Stomach (tissue), 19 donors: ENCODE data around the gene MTHFD1. TPM values are rescaled to one million over a fixed set of nuclear protein-coding genes. Genes with fewer than 3 reads are reported as not detected.
A peak's percentile ranks its signal among the peaks of the same experiment; 100 is the strongest.

Experiments
- DNase-seq, 2 donors: peaks; one replicate each; pipeline versions ENCODE4 v3.0.0 to v3.0.0-alpha.2; 2013 to 2019
- H3K27ac ChIP-seq, 5 donors: fragments of 200-600 bp in 4 of 5; sonication (generic) in 4 of 5; one replicate each; pipeline ENCODE4 v1.5.1; 2013 to 2019; ENCODE audit warnings: mild to moderate bottlenecking in 1 of 5, moderate library complexity in 1 of 5
- H3K27me3 ChIP-seq, 3 donors: fragments of 200-600 bp; sonication (generic); one replicate each; pipeline ENCODE4 v1.5.1; 2017 to 2019; ENCODE audit warnings: mixed run types in 1 of 3
- H3K36me3 ChIP-seq, 4 donors: fragments of 200-600 bp; sonication (generic); 1 replicate in 3 of 4; 2 replicates in 1 of 4; pipeline ENCODE4 v1.5.1; 2016 to 2019
- H3K4me1 ChIP-seq, 4 donors: fragments of 200-600 bp; sonication (generic); one replicate each; pipeline ENCODE4 v1.5.1; 2016 to 2019
- H3K4me3 ChIP-seq, 4 donors: fragments of 200-600 bp; sonication (generic) in 3 of 4; one replicate each; pipeline ENCODE4 v1.5.1; 2016 to 2019; ENCODE audit warnings: mild to moderate bottlenecking in 1 of 4
- H3K9me3 ChIP-seq, 4 donors: fragments of 200-600 bp; sonication (generic); one replicate each; pipeline ENCODE4 v1.5.1; 2016 to 2019
- CTCF ChIP-seq, 7 experiments: fragments of 450-650 bp in 4 of 7; fragments of 200-600 bp in 3 of 7; sonication (generic) in 3 of 7; IDR thresholded peaks; one replicate each; pipeline ENCODE4 v1.5.1; 2016 to 2019; ENCODE audit warnings: antibody characterized with exemption in 7 of 7, control low read depth in 2 of 7, mild to moderate bottlenecking in 1 of 7
- EP300 ChIP-seq: sonication (generic); formaldehyde crosslinking; IDR thresholded peaks from one replicate; pipeline ENCODE4 v1.6.1; 2017; ENCODE audit warnings: antibody characterized with exemption
- POLR2A ChIP-seq, 4 donors: fragments of 450-650 bp; IDR thresholded peaks; one replicate each; pipeline ENCODE4 v1.6.1; 2016; ENCODE audit warnings: antibody characterized with exemption in 4 of 4, control low read depth in 2 of 4, mild to moderate bottlenecking in 1 of 4, moderate library complexity in 1 of 4
- POLR2AphosphoS5 ChIP-seq, 3 donors: sonication (generic); formaldehyde crosslinking; IDR thresholded peaks; one replicate each; pipeline ENCODE4 v1.6.1; 2016; ENCODE audit warnings: antibody characterized with exemption in 3 of 3
- WGBS, 5 donors: extraction: QIAGEN DNeasy Blood & Tissue Kit in 3 of 5; methylation state at CpG; one replicate each; pipeline versions ENCODE4 v1.1.5 to v1.1.7; 2013 to 2018; 5-methylcytosine and 5-hydroxymethylcytosine counted together
- intact Hi-C: fragments of 100-400 bp; cut with DNase I; formaldehyde crosslinking; loops from one replicate; pipeline ENCODE4 v1.15.1; 2023; ENCODE audit warnings: low total_unique reads
- long read RNA-seq, 10 donors: transcript quantifications; one replicate each; lab custom pipeline, GENCODE V29; 2026
- polyA plus RNA-seq, 3 donors: library from polyadenylated mRNA; stranded (reverse); fragments of 200-250 nt; gene quantifications; one replicate each; pipeline ENCODE4 v1.2.3, GENCODE V29; 2013
- total RNA-seq, 5 donors: library from RNA; depleted of rRNA; stranded (reverse); fragments of >200 nt; gene quantifications; one replicate each; pipeline versions ENCODE4 v1.1.0 to v1.2.3, GENCODE V29; 2014 to 2016
- donor health status: healthy with polysubstance abuse.
- donor health status: Bipolar disorder and iron deficiency.
- donor health status: healthy.

The MTHFD1 gene
- total RNA-seq: 10 to 100 TPM in 4 of 5 donors, 1 to 10 TPM in 1; 8.4 to 42.0 (median 31.9) TPM
- 10 to 100 TPM; 13.3 to 29.7 (median 19.5) TPM for polyA plus RNA-seq
- long read RNA-seq, donor 1: 0 reads
- long read RNA-seq, donor 2, partial matches to known transcripts: 0 of 1 reads
- long read RNA-seq, donor 2, other reads (novel, unspliced or antisense): 0 of 1 reads
- long read RNA-seq, donor 3, partial matches to known transcripts: 0 of 5 reads
- long read RNA-seq, donor 3, other reads (novel, unspliced or antisense): 0 of 5 reads
- long read RNA-seq, donor 4, partial matches to known transcripts: 0 of 1 reads
- long read RNA-seq, donor 4, other reads (novel, unspliced or antisense): 0 of 1 reads
- long read RNA-seq, donor 5, partial matches to known transcripts: 0 of 2 reads
- long read RNA-seq, donor 5, other reads (novel, unspliced or antisense): 0 of 2 reads
- long read RNA-seq, donor 6, transcript MTHFD1-201 (28 exons, 3,136 nt): major isoform, 9 of 23 reads
- long read RNA-seq, donor 6, partial matches to known transcripts: 12 of 23 reads
- long read RNA-seq, donor 6, other reads (novel, unspliced or antisense): 0 of 23 reads
- long read RNA-seq, donor 7, partial matches to known transcripts: 0 of 3 reads
- long read RNA-seq, donor 7, other reads (novel, unspliced or antisense): 0 of 3 reads
- long read RNA-seq, donor 8, transcript MTHFD1-201 (28 exons, 3,136 nt): major isoform, 5 of 7 reads
- long read RNA-seq, donor 8, partial matches to known transcripts: 0 of 7 reads
- long read RNA-seq, donor 8, other reads (novel, unspliced or antisense): 0 of 7 reads
- long read RNA-seq, donor 9, partial matches to known transcripts: 0 of 5 reads
- long read RNA-seq, donor 9, other reads (novel, unspliced or antisense): 0 of 5 reads
- long read RNA-seq, donor 10, partial matches to known transcripts: 0 of 1 reads
- long read RNA-seq, donor 10, other reads (novel, unspliced or antisense): 0 of 1 reads

- 0 to 1% (median 0%) methylated on average over 38 to 58 of the region's 58 CpGs for WGBS, 5 donors
- TF ChIP-seq CTCF (IDR thresholded peaks at IDR 0.05): no peak
- no peak for TF ChIP-seq EP300
- TF ChIP-seq POLR2A (IDR thresholded peaks at IDR 0.05): no peak
- peak; percentile 12 to 83 (median 48) for TF ChIP-seq POLR2AphosphoS5 (IDR thresholded peaks at IDR 0.05)
- Histone ChIP-seq H3K27me3 (no peaks in the 10 kb centered on the region), H3K36me3 (peaks cover 0 to 14% (median 9%) of the 10 kb centered on the region in 4 donors), H3K9me3 (no peaks in the 10 kb centered on the region), H3K27ac (peak within 1 kb of the TSS; percentile 82 to 92 (median 89)), H3K4me3 (peak within 1 kb of the TSS; percentile 71 to 86 (median 82)), H3K4me1 (peaks cover 15 to 34% (median 29%) of the 10 kb centered on the region in 4 donors)
- intact Hi-C loops: no loop called here
- DNase-seq: peak; percentile 100
Measured at GRCh38 chr14:64387782-64388532, at the start of gene MTHFD1. MTHFD1 (plus strand) TSS chr14:64388353; CDS start chr14:64388428, 75 bp downstream.

- H3K36me3 ChIP-seq: no peaks in the 10 kb centered on the region
- 1 to 2% (median 1%) methylated on average over 29 to 49 of the region's 49 CpGs for WGBS, 5 donors
- TF ChIP-seq EP300 (no peak), CTCF (IDR thresholded peaks at IDR 0.05) (no peak), POLR2AphosphoS5 (IDR thresholded peaks at IDR 0.05) (peak; percentile 74 to 96 (median 85)), POLR2A (IDR thresholded peaks at IDR 0.05) (no peak)
- H3K27me3 ChIP-seq: no peaks in the 10 kb centered on the region
- peak; percentile 94 to 99 for DNase-seq
- H3K4me3 ChIP-seq: peak overlapping the region; percentile 72 to 90 (median 75)
- H3K9me3 ChIP-seq: peaks cover 0 to 8% (median 0%) of the 10 kb centered on the region in 4 donors
- intact Hi-C loops: no loop called here
- H3K27ac ChIP-seq: peak overlapping the region; percentile 87 to 91 (median 89)
- H3K4me1 ChIP-seq: peaks cover 7 to 21% (median 13%) of the 10 kb centered on the region in 4 donors
Measured at GRCh38 chr14:64338616-64339316, 49.4 kb upstream of the MTHFD1 start.

- Histone ChIP-seq H3K27ac (no peak overlapping the region), H3K36me3 (no peaks in the 10 kb centered on the region), H3K9me3 (peaks cover 0 to 8% (median 0%) of the 10 kb centered on the region in 4 donors), H3K27me3 (no peaks in the 10 kb centered on the region), H3K4me3 (no peak overlapping the region), H3K4me1 (peaks cover 7 to 21% (median 13%) of the 10 kb centered on the region in 4 donors)
- TF ChIP-seq EP300: no peak
- TF ChIP-seq POLR2AphosphoS5 (IDR thresholded peaks at IDR 0.05): no peak
- TF ChIP-seq CTCF (IDR thresholded peaks at IDR 0.05): no peak
- no peak for TF ChIP-seq POLR2A (IDR thresholded peaks at IDR 0.05)
- DNase-seq: no peak
- intact Hi-C loops: no loop called here
- WGBS, 5 donors: 90 to 99% (median 97%) methylated on average over 8 of the region's 8 CpGs
Measured at GRCh38 chr14:64340560-64341196, 47.5 kb upstream of the MTHFD1 start.
